Loucy (cell line): ENCODE data around the gene TMEM168.
"Not testable (repeated sequence)": the region's sequence is repeated elsewhere in the genome, so short reads cannot be mapped to it uniquely, and the experiment has no call there.

Experiments used
- H2AFZ ChIP-seq: fragments of 200-600 bp; sonication (generic); 2 replicates; pipeline ENCODE4 v1.6.0; 2016; ENCODE audit warnings: antibody characterized with exemption, mild to moderate bottlenecking, low read length, moderate library complexity
- H3F3A ChIP-seq: fragments of 200-600 bp; 2 replicates; pipeline ENCODE4 v1.6.0; 2016; ENCODE audit warnings: antibody characterized with exemption, low read depth, mild to moderate bottlenecking
- H3K27me3 ChIP-seq: fragments of 200-600 bp; sonication (generic); 2 replicates; pipeline ENCODE4 v1.6.1; 2014; ENCODE audit warnings: low read length, mild to moderate bottlenecking; ENCODE audit not compliant: insufficient read depth, poor library complexity, severe bottlenecking
- H3K36me3 ChIP-seq: fragments of 200-600 bp; sonication (generic); 2 replicates; pipeline ENCODE4 v1.6.1; 2016; ENCODE audit warnings: low read length; ENCODE audit not compliant: insufficient read depth
- H3K4me1 ChIP-seq: fragments of 200-600 bp; sonication (generic); 2 replicates; pipeline ENCODE4 v1.5.1; 2014; ENCODE audit warnings: low read length, mild to moderate bottlenecking; ENCODE audit not compliant: insufficient read depth, poor library complexity, severe bottlenecking
- H3K4me2 ChIP-seq: fragments of 200-600 bp; sonication (generic); 2 replicates; pipeline ENCODE4 v1.6.0; 2014; ENCODE audit warnings: antibody characterized with exemption, low read length, low read depth, mild to moderate bottlenecking; ENCODE audit not compliant: poor library complexity, severe bottlenecking
- H3K4me3 ChIP-seq: fragments of 200-600 bp; sonication (generic); 2 replicates; pipeline ENCODE4 v1.5.1; 2014; ENCODE audit warnings: low read length, mild to moderate bottlenecking, mixed read lengths; ENCODE audit not compliant: poor library complexity, severe bottlenecking
- H3K79me2 ChIP-seq: fragments of 200-600 bp; sonication (generic); 2 replicates; pipeline ENCODE4 v1.6.1; 2014; ENCODE audit warnings: low read length; ENCODE audit not compliant: insufficient read depth
- H3K9ac ChIP-seq: fragments of 200-600 bp; sonication (generic); 2 replicates; pipeline ENCODE4 v1.6.0; 2014; ENCODE audit warnings: mild to moderate bottlenecking, low read depth, low read length, moderate library complexity; ENCODE audit not compliant: poor library complexity, severe bottlenecking
- H3K9me2 ChIP-seq: fragments of 200-600 bp; sonication (generic); replicated peaks from 2 replicates; pipeline ENCODE4 v1.6.1; 2016; ENCODE audit warnings: low read depth, low read length, mixed read lengths
- H3K9me3 ChIP-seq: fragments of 200-600 bp; sonication (generic); 2 replicates; pipeline ENCODE4 v1.6.1; 2014; ENCODE audit warnings: mild to moderate bottlenecking, antibody characterized with exemption, low read length, low read depth; ENCODE audit not compliant: insufficient read depth
- H4K20me1 ChIP-seq: fragments of 200-600 bp; sonication (generic); 2 replicates; pipeline ENCODE4 v1.6.0; 2014; ENCODE audit warnings: antibody characterized with exemption, low read length, mild to moderate bottlenecking; ENCODE audit not compliant: insufficient read depth, poor library complexity, severe bottlenecking
- CTCF ChIP-seq: fragments of 200-600 bp; sonication (generic); conservative IDR thresholded peaks from 2 replicates; pipeline ENCODE4 v1.5.1; 2014; ENCODE audit warnings: mild to moderate bottlenecking, antibody characterized with exemption, low read length
- EZH2phosphoT487 ChIP-seq: fragments of 200-600 bp; IDR thresholded peaks from 2 replicates; pipeline ENCODE4 v1.6.1; 2018; ENCODE audit warnings: antibody characterized with exemption, mild to moderate bottlenecking, moderate library complexity, borderline replicate concordance

TMEM168 gene

GRCh38 chr7:112735261-112735660, 54.9 kb downstream of the TMEM168 start:
- no peaks in the 10 kb centered on the region for H3K4me1 ChIP-seq
- no peak overlapping the region for H3K4me3 ChIP-seq
- no peak overlapping the region for H3K4me2 ChIP-seq
- H3K9ac ChIP-seq = no peak overlapping the region
- H2AFZ ChIP-seq = no peak overlapping the region
- H3K79me2 ChIP-seq = no peaks in the 10 kb centered on the region
- H3K9me2 ChIP-seq = no peaks in the 10 kb centered on the region
- H3K9me3 ChIP-seq = peaks cover 8% of the 10 kb centered on the region; the same call in 1 of the 2 replicates
- TF ChIP-seq CTCF (no peak), EZH2phosphoT487 (no peak)
- H4K20me1 ChIP-seq = no peaks in the 10 kb centered on the region
- H3K27me3 ChIP-seq = no peaks in the 10 kb centered on the region
- H3K36me3 ChIP-seq = no peaks in the 10 kb centered on the region
- H3F3A ChIP-seq = no peaks in the 10 kb centered on the region

- H3K9ac ChIP-seq, H3K4me2 ChIP-seq, H3K27me3 ChIP-seq, H3K4me3 ChIP-seq, H2AFZ ChIP-seq, H4K20me1 ChIP-seq, H3K79me2 ChIP-seq, H3F3A ChIP-seq, H3K9me2 ChIP-seq, H3K36me3 ChIP-seq, H3K4me1 ChIP-seq, H3K9me3 ChIP-seq: not testable (repeated sequence)
Measured at GRCh38 chr7:112731324-112731723, 58.9 kb downstream of the TMEM168 start.

- no peaks in the 10 kb centered on the region for H3K9me3 ChIP-seq
- H3K4me2 ChIP-seq = no peak overlapping the region
- TF ChIP-seq CTCF (no peak), EZH2phosphoT487 (no peak)
- no peaks in the 10 kb centered on the region for H3K4me1 ChIP-seq
- no peaks in the 10 kb centered on the region for H3K9me2 ChIP-seq
- H3K36me3 ChIP-seq = no peaks in the 10 kb centered on the region
- no peaks in the 10 kb centered on the region for H3F3A ChIP-seq
- no peaks in the 10 kb centered on the region for H3K27me3 ChIP-seq
- H3K9ac ChIP-seq = no peak overlapping the region
- H2AFZ ChIP-seq = no peak overlapping the region
- no peak overlapping the region for H3K4me3 ChIP-seq
- no peaks in the 10 kb centered on the region for H4K20me1 ChIP-seq
- no peaks in the 10 kb centered on the region for H3K79me2 ChIP-seq
Measured at GRCh38 chr7:112726076-112726475, 64.1 kb downstream of the TMEM168 start.

- H3K4me1 ChIP-seq = no peaks in the 10 kb centered on the region
- H3K36me3 ChIP-seq = no peaks in the 10 kb centered on the region
- H3K27me3 ChIP-seq = no peaks in the 10 kb centered on the region
- H4K20me1 ChIP-seq = no peaks in the 10 kb centered on the region
- H3K9ac ChIP-seq = no peak overlapping the region
- no peak overlapping the region for H3K4me3 ChIP-seq
- no peak for TF ChIP-seq CTCF
- no peak for TF ChIP-seq EZH2phosphoT487
- H2AFZ ChIP-seq = no peak overlapping the region
- H3F3A ChIP-seq = no peaks in the 10 kb centered on the region
- H3K79me2 ChIP-seq = no peaks in the 10 kb centered on the region
- H3K9me3 ChIP-seq = no peaks in the 10 kb centered on the region
- H3K9me2 ChIP-seq = no peaks in the 10 kb centered on the region
- no peak overlapping the region for H3K4me2 ChIP-seq
Measured at GRCh38 chr7:112723416-112723815, 66.8 kb downstream of the TMEM168 start.
